Ishikawa (cell line): ENCODE results near the gene ENO1.

Experiments used
- CEBPB ChIP-seq: IDR thresholded peaks from 2 replicates; pipeline ENCODE4 v1.6.1; 2012
- EGR1 ChIP-seq: IDR thresholded peaks from 2 replicates; pipeline ENCODE4 v1.6.1; 2012
- FOXM1 ChIP-seq: IDR thresholded peaks from 2 replicates; pipeline ENCODE4 v1.6.1; 2012; ENCODE audit warnings: low read depth, borderline replicate concordance
- TAF1 ChIP-seq: IDR thresholded peaks from 2 replicates; pipeline ENCODE4 v1.6.1; 2012; ENCODE audit warnings: low read depth, mild to moderate bottlenecking

GRCh38 chr1:8835941-8836643, 42.4 kb downstream of the ENO1 start:
- TF ChIP-seq TAF1 (no peak), FOXM1 (no peak), EGR1 (no peak), CEBPB (no peak)
